ENCODE data around the gene GASK1B.

Gene GASK1B

DNA sequence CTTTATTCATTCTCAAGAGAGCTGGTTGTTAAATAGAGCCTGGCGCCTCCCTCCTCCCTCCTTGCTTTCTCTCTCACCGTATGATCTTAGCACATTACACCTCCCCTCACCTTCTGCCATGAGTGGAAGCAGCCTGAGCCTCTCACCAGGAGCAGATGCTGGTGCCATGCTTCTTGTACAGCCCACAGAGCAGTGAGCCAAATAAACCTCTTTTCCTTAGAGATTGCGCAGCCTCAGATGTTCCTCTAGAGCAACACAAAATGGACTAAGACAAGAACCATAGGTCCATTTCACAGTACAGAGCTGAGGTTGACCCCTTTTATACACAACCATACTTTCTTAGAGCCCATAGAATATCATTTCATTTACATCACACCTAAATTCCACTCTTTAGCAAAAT lies 27.4 kb upstream of the GASK1B start:
- Mint-ChIP-seq H3K4me3 (no peak overlapping the region), H3K27ac (no peak overlapping the region), H3K36me3 (ENCODE audit: insufficient read depth) (no peaks in the 10 kb centered on the region), H3K4me1 (ENCODE audit: low read depth in 2 of 2) (no peaks in the 10 kb centered on the region), H3K27me3 (no peaks in the 10 kb centered on the region), H3K9me3 (peaks cover 0 to 7% of the 10 kb centered on the region in 2 donors)
- DNase-seq (no peak), ATAC-seq (replicated peaks) (no peak)

DNA sequence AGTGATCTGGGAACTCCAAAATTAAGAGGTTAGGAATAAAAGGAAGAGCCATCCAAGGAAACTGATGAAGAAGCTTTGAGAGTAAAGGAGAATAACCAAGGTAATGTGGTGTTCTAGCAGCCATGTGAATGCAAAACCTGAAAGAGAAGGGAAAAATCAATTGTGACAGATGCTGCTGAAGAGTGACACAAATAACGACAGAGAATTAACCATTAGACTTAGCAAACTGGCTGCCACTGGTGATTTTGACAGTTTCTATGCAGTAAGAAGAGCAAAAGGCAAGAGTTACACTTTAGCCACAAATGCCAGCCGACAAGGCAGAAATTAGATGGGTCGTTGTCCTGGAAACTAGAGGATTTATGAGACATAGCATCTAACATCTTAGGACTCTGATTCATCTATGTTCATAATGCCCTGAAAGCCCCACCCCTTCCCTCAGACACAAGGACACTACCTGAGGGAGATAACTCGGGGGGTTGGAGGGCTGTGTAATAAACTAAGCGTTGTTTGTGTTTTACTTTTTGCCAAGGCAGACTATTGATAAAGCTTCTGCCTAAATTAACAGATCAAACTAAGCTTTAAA lies 24.5 kb upstream of the GASK1B start:
- H3K9me3 Mint-ChIP-seq, result peaks cover 0 to 7% of the 10 kb centered on the region in 2 donors
- no peaks in the 10 kb centered on the region for H3K27me3 Mint-ChIP-seq
- DNase-seq (no peak), ATAC-seq (replicated peaks) (no peak)
- H3K4me1 Mint-ChIP-seq (ENCODE audit: low read depth in 2 of 2), result no peaks in the 10 kb centered on the region
- H3K4me3 Mint-ChIP-seq, result no peak overlapping the region
- no peaks in the 10 kb centered on the region for H3K36me3 Mint-ChIP-seq (ENCODE audit: insufficient read depth)
- H3K27ac Mint-ChIP-seq, result no peak overlapping the region

DNA sequence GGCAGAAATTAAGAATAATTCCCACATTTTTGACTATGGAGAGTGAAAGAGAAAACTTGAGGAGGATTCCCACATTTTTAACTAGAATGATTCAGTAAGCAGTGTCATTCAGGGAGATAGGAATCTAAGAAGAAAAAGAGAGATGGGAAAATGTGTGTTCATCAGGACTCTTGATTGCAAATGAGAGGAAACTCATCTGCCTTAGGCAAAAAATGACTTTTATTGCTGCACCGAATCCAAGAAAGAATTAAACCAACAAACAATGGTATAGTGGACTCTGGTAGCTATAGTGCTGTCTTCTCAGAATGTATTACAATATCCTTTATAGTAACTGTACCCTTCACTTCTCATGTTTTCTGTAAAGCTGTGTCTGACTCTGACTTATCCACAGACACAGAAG lies 22.5 kb upstream of the GASK1B start:
- H3K4me3 Mint-ChIP-seq, result no peak overlapping the region
- no peaks in the 10 kb centered on the region for H3K36me3 Mint-ChIP-seq (ENCODE audit: insufficient read depth)
- H3K27me3 Mint-ChIP-seq, result no peaks in the 10 kb centered on the region

DNA sequence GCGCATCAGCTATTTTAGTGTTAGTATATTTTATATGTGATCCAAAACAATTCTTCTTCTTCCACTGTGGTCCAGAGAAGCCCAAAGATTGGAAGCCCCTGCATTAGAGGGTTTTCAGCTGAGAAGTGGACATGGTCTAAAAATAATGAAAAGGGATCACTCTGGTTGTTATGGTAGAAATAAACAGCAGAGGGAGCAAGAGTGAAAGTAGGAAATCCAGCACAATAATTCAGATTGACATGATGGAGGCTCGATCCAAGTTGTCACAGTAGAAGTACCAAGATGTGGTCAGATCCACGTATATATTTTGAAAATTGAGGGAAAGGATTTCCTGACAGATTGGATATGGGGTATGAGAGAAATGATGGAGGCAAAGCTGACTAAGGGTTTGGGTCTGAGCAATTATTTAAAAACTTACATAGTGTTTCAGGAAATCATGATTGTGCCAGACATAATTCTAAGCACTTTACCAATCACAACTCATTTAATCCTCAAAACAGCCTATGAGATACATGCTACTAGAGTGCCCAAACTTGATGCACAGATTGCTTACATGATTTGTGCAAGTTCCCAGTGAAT lies 20.4 kb upstream of the GASK1B start:
- DNase-seq, result no peak
- Mint-ChIP-seq H3K27me3 (no peaks in the 10 kb centered on the region), H3K27ac (no peak overlapping the region), H3K36me3 (ENCODE audit: insufficient read depth) (no peaks in the 10 kb centered on the region), H3K4me1 (ENCODE audit: low read depth in 2 of 2) (no peaks in the 10 kb centered on the region), H3K9me3 (peaks cover 0 to 3% of the 10 kb centered on the region in 2 donors), H3K4me3 (no peak overlapping the region)
- ATAC-seq (replicated peaks), result no peak

More for the DNA sequence above, 22.5 kb upstream of the GASK1B start:
- Mint-ChIP-seq H3K9me3 (peaks cover 0 to 6% of the 10 kb centered on the region in 2 donors), H3K27ac (no peak overlapping the region), H3K4me1 (ENCODE audit: low read depth in 2 of 2) (no peaks in the 10 kb centered on the region)
- ATAC-seq (replicated peaks), result no peak
- no peak for DNase-seq

DNA sequence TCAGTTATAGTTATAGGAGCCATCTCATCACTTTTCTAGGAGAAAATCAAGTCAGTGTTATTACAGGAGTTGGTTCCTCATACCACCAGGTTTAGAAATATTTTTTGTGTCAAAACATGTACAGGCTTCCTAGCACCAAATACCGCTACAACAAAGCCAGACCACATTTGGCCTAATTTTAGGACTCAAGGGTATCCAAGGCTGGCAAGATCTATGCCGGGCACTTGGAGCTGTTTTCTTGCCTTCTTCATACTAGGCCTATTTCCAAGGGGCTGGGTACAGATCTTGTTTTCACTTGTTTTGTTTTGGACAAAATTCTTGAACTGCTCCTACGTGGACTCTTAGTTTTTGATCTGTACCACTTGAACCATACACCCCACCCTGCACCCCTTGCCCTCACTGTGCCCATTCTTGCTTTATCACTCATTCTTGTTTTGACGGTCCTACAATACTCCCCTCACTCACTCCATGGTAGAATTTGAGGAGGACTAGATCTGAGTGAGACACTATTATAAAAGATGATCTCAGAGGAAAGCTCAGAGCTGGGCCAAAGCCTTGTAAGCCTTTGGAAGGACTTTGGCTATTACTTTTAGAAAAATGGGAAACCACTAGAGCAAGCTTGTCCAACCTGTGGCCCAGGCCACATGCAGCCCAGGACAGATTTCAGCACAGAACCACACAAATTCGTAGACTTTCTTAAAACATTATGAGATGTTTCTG lies 19.8 kb upstream of the GASK1B start:
- H3K9me3 Mint-ChIP-seq, result peaks cover 0 to 3% of the 10 kb centered on the region in 2 donors
- no peak overlapping the region for H3K4me3 Mint-ChIP-seq
- DNase-seq, result no peak
- no peak overlapping the region for H3K27ac Mint-ChIP-seq
- H3K27me3 Mint-ChIP-seq, result no peaks in the 10 kb centered on the region
- H3K4me1 Mint-ChIP-seq (ENCODE audit: low read depth in 2 of 2), result no peaks in the 10 kb centered on the region
- H3K36me3 Mint-ChIP-seq (ENCODE audit: insufficient read depth), result no peaks in the 10 kb centered on the region
- no peak for ATAC-seq (replicated peaks)

DNA sequence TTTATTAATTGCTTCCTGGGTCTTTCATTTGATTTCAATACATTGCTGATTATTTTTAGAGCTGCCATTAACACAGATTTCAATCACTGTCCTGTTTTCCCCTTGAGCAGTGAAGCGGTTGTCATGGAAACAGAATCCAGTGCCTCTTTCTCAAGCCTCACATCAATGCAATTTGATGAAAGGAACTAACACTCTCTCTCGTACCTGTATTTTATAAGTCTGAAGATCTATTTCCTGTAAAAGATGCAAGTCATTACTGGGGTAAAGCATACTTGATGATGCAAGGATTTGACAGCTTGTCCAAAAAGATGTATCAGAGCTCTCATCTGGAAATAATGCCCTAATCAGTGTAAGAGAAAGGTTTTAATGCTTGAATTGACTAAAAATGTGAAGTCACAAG lies 17.9 kb upstream of the GASK1B start:
- H3K27ac Mint-ChIP-seq, result no peak overlapping the region
- H3K4me3 Mint-ChIP-seq, result no peak overlapping the region
- ATAC-seq (replicated peaks) (no peak), DNase-seq (no peak)
- peaks cover 0 to 3% of the 10 kb centered on the region in 2 donors for H3K9me3 Mint-ChIP-seq
- H3K36me3 Mint-ChIP-seq (ENCODE audit: insufficient read depth), result no peaks in the 10 kb centered on the region
- H3K27me3 Mint-ChIP-seq, result no peaks in the 10 kb centered on the region
- H3K4me1 Mint-ChIP-seq (ENCODE audit: low read depth in 2 of 2), result no peaks in the 10 kb centered on the region

DNA sequence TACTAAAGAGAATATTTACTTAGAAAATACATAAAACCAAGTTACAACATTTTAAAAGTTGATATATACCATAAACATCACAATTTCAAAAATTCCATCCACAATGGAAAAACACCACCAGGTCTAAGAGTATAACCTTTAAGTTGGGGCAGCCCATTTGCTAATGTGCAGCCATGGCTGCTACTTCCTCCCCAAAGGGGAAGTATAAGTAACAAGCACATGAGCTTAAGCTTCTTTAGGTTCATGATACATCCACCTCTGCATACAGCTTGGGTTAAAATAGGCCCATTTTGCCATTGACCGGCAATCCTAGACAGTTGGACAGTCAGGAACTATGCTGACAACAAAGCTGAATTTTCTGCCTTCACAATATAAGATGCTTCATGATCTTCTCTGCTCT lies 16.6 kb upstream of the GASK1B start:
- Mint-ChIP-seq H3K36me3 (ENCODE audit: insufficient read depth) (no peaks in the 10 kb centered on the region), H3K27me3 (no peaks in the 10 kb centered on the region), H3K4me1 (ENCODE audit: low read depth in 2 of 2) (no peaks in the 10 kb centered on the region), H3K9me3 (peaks cover 0 to 3% of the 10 kb centered on the region in 2 donors), H3K27ac (no peak overlapping the region), H3K4me3 (no peak overlapping the region)
- ATAC-seq (replicated peaks) (no peak), DNase-seq (no peak)

DNA sequence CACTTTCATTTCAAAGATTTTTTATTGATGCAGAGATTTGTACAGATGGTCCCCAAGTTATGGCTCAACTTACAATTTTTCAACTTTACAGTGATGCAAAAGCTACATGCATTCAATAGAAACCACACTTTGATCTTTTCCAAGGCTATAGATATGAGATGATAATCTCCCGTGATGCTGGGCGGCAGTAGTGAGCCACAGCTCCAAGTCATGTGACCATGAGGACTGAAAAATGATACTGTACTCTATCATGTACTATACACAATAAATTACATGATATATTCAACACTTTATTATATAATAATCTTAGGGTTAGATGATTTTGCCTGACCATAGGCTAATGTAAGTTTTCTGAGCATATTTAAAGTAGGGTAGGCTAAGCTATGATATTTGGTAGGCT lies 14.0 kb upstream of the GASK1B start:
- DNase-seq (no peak), ATAC-seq (replicated peaks) (no peak)
- no peak overlapping the region for H3K27ac Mint-ChIP-seq
- H3K4me1 Mint-ChIP-seq (ENCODE audit: low read depth in 2 of 2), result no peaks in the 10 kb centered on the region
- H3K27me3 Mint-ChIP-seq, result no peaks in the 10 kb centered on the region
- H3K4me3 Mint-ChIP-seq, result no peak overlapping the region
- peaks cover 0 to 4% of the 10 kb centered on the region in 2 donors for H3K9me3 Mint-ChIP-seq
- no peaks in the 10 kb centered on the region for H3K36me3 Mint-ChIP-seq (ENCODE audit: insufficient read depth)

DNA sequence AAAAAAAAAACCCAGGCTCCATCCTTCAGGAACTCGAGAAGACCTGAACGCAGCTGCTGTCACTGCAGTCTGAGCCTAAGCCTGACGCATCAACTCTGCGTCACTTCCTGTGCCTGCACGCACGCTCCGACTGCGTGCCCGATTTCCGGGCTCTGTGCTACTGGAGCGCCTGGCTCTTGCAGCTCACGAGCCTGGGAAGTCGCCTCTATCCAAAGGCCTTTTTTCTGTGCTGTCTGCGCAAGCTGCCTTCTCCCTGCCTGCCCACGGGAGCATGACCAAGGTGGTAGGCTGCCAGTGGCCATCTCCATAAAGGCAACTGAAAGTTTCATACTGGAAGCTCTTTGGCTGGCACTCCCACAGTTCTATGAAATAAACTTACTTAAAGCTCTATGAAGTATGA lies 9.9 kb upstream of the GASK1B start:
- no peak overlapping the region for H3K4me3 Mint-ChIP-seq
- no peaks in the 10 kb centered on the region for H3K36me3 Mint-ChIP-seq (ENCODE audit: insufficient read depth)
- H3K27me3 Mint-ChIP-seq, result no peaks in the 10 kb centered on the region
- H3K27ac Mint-ChIP-seq, result no peak overlapping the region
- H3K9me3 Mint-ChIP-seq, result peaks cover 0 to 1% of the 10 kb centered on the region in 2 donors
- DNase-seq, result no peak
- no peak for ATAC-seq (replicated peaks)
- H3K4me1 Mint-ChIP-seq (ENCODE audit: low read depth in 2 of 2), result no peaks in the 10 kb centered on the region

DNA sequence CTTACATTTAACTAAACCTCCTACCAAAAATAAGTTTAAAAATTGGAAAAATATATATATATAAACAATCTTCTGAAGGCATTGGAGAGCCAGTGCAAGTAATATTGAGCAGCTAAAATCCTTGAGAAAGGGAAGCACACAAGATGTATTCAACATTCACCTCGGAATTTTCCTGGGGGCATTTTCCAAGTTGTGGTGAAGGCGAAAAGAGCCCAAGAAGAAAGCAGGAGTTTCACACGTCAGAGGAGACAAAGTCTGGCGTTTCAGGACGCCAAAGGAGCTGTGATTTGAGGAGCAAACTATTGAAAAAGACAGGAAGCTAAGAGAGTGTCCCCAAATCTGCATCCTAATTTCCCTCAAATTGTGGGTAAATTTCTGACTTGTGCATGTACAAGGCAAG lies 9.1 kb upstream of the GASK1B start:
- ATAC-seq (replicated peaks), result no peak
- Mint-ChIP-seq H3K4me1 (ENCODE audit: low read depth in 2 of 2) (no peaks in the 10 kb centered on the region), H3K36me3 (ENCODE audit: insufficient read depth) (no peaks in the 10 kb centered on the region), H3K9me3 (peaks cover 0 to 1% of the 10 kb centered on the region in 2 donors), H3K27me3 (no peaks in the 10 kb centered on the region), H3K27ac (no peak overlapping the region), H3K4me3 (no peak overlapping the region)
- no peak for DNase-seq

DNA sequence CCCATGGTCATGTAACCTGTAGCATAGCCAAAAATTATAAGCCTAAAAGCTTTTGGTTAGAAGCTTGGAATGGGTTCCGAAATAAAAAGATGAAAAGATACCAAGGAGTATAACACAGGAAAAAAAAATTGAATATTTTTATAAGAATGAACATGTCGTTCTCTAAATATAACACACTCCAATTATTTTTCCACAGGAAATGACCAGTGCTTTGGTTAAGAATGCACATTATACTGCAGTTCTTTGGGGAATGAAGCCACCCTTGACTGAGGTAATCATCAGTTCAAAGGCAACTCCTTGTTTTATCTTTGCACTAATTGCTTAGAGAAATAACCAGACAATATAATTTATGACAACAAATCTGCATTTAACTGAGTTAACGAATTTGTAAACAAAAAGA lies 6.6 kb upstream of the GASK1B start:
- no peak for DNase-seq
- no peaks in the 10 kb centered on the region for H3K36me3 Mint-ChIP-seq (ENCODE audit: insufficient read depth)
- H3K27ac Mint-ChIP-seq, result no peak overlapping the region
- H3K27me3 Mint-ChIP-seq, result no peaks in the 10 kb centered on the region
- no peak overlapping the region for H3K4me3 Mint-ChIP-seq
- no peaks in the 10 kb centered on the region for H3K4me1 Mint-ChIP-seq (ENCODE audit: low read depth in 2 of 2)
- no peak for ATAC-seq (replicated peaks)
- peaks cover 0 to 1% of the 10 kb centered on the region in 2 donors for H3K9me3 Mint-ChIP-seq

DNA sequence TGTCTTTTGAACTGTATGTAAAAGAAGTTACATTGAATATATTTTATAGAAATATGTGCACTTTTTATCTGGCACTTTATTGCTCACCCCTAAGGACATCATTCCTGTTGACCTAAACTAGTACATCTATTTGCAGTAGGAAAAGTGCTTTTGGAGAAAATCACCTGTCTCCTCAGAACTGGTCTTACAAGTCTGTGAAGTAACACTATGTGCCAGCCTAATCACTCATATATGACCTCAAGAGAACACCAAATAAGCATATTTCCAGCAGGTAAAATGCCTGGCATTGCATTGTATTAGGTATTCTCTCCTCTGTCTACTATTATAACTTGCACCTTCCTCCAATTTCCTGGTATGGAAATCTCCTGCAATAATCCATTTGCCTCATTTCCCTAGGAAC lies 4.0 kb upstream of the GASK1B start:
- H3K36me3 Mint-ChIP-seq (ENCODE audit: insufficient read depth), result no peaks in the 10 kb centered on the region
- H3K27ac Mint-ChIP-seq, result no peak overlapping the region
- H3K4me3 Mint-ChIP-seq, result no peak overlapping the region
- H3K9me3 Mint-ChIP-seq, result no peaks in the 10 kb centered on the region
- ATAC-seq (replicated peaks) (no peak), DNase-seq (no peak)
- no peaks in the 10 kb centered on the region for H3K4me1 Mint-ChIP-seq (ENCODE audit: low read depth in 2 of 2)
- H3K27me3 Mint-ChIP-seq, result no peaks in the 10 kb centered on the region

DNA sequence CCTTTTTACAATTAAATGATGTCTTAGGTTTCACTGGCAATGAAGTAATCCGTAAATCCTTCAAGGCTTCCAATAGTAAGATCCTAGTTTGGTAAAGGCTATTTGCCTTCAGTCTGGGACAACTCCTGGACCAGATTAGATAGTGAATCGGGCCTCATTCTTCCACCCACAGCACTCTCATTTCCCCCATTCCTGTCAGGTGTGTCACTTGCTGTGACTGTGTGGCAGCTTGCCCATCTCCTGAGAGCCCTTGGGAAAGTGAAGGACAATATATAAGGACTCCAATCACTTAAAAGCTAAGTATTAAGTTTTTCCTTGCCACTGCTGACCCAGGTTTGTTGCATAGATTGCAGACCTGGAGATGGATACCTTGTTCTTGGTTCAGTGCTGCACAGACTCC lies 3.3 kb upstream of the GASK1B start:
- H3K4me1 Mint-ChIP-seq (ENCODE audit: low read depth in 2 of 2), result no peaks in the 10 kb centered on the region
- DNase-seq (no peak), ATAC-seq (replicated peaks) (no peak)
- peaks cover 0 to under 1% of the 10 kb centered on the region in 2 donors for H3K27me3 Mint-ChIP-seq
- no peak overlapping the region for H3K4me3 Mint-ChIP-seq
- no peaks in the 10 kb centered on the region for H3K9me3 Mint-ChIP-seq
- no peaks in the 10 kb centered on the region for H3K36me3 Mint-ChIP-seq (ENCODE audit: insufficient read depth)
- H3K27ac Mint-ChIP-seq, result no peak overlapping the region
